DND-41 (cell line): ENCODE measurements around the gene MTARC1.

Experiments
- CTCF ChIP-seq: IDR thresholded peaks from 2 replicates; pipeline ENCODE4 v1.5.1; 2012; ENCODE audit warnings: borderline replicate concordance, low read length, moderate library complexity, mild to moderate bottlenecking; ENCODE audit not compliant: poor library complexity, severe bottlenecking; ENCODE audit errors: extremely low read depth
- EZH2 ChIP-seq: IDR thresholded peaks from 3 replicates; pipeline ENCODE4 v1.6.1; 2012; ENCODE audit warnings: borderline replicate concordance, low read depth, mild to moderate bottlenecking, moderate library complexity, low read length, inconsistent platforms; ENCODE audit not compliant: severe bottlenecking

GRCh38 chr1:220776720-220777326 lies 9.9 kb upstream of the MTARC1 start:
- TF ChIP-seq CTCF (peak; percentile 60), EZH2 (no peak)
